Keratinocyte (primary cell): ENCODE results near the gene SERPIND1. TPM values are rescaled to one million over a fixed set of nuclear protein-coding genes. Genes with fewer than 3 reads are reported as not detected.
"Not testable (repeated sequence)": the region's sequence is repeated elsewhere in the genome, so short reads cannot be mapped to it uniquely, and the experiment has no call there.

Source experiments
- DNase-seq: peaks from one replicate; pipeline ENCODE4 v3.0.0-alpha.2; 2011; ENCODE audit warnings: low read depth, missing footprints, low spot score
- FAIRE-seq: peaks from 2 replicates; lab custom pipeline; 2011; peaks lifted over from hg19 to GRCh38; lab: Jason Lieb, UNC
- H2AFZ ChIP-seq: 2 replicates; pipeline ENCODE4 v1.6.0; 2012; ENCODE audit warnings: low read length, control low read depth, inconsistent platforms; ENCODE audit not compliant: control insufficient read depth
- H3K27ac ChIP-seq: 2 replicates; pipeline ENCODE4 v1.5.1; 2011; ENCODE audit warnings: low read length; ENCODE audit not compliant: control insufficient read depth, insufficient read depth
- H3K27me3 ChIP-seq: 3 replicates; pipeline ENCODE4 v1.6.0; 2011; ENCODE audit warnings: low read length; ENCODE audit not compliant: control insufficient read depth, insufficient read depth; ENCODE audit errors: extremely low read depth
- H3K36me3 ChIP-seq, 2 experiments: 2 replicates in 1 of 2; 3 replicates in 1 of 2; pipeline ENCODE4 v1.5.1; 2011; ENCODE audit warnings: low read length in 2 of 2, mild to moderate bottlenecking in 1 of 2; ENCODE audit not compliant: control insufficient read depth in 2 of 2, insufficient read depth in 2 of 2; ENCODE audit errors: extremely low read depth in 1 of 2
- H3K4me1 ChIP-seq: 3 replicates; pipeline ENCODE4 v1.5.1; 2011; ENCODE audit warnings: low read length; ENCODE audit not compliant: control insufficient read depth, insufficient read depth; ENCODE audit errors: extremely low read depth
- H3K4me2 ChIP-seq: 3 replicates; pipeline ENCODE4 v1.6.0; 2011; ENCODE audit warnings: low read depth, low read length; ENCODE audit not compliant: control insufficient read depth, insufficient read depth; ENCODE audit errors: extremely low read depth
- H3K4me3 ChIP-seq, 3 experiments: fragments of 200-600 bp in 1 of 3; sonication (generic) in 1 of 3; 2 replicates in 2 of 3; 3 replicates in 1 of 3; pipeline ENCODE4 v1.5.1; 2011 to 2016; ENCODE audit warnings: low read length in 3 of 3, mild to moderate bottlenecking in 3 of 3, control low read depth in 2 of 3, inconsistent platforms in 1 of 3, low read depth in 1 of 3, mixed read lengths in 1 of 3, mixed run types in 1 of 3, moderate library complexity in 1 of 3; ENCODE audit not compliant: control insufficient read depth in 2 of 3, insufficient read depth in 2 of 3; ENCODE audit errors: extremely low read depth in 1 of 3
- H3K79me2 ChIP-seq: 2 replicates; pipeline ENCODE4 v1.6.0; 2012; ENCODE audit warnings: low read length; ENCODE audit not compliant: control insufficient read depth, insufficient read depth
- H3K9ac ChIP-seq: 3 replicates; pipeline ENCODE4 v1.6.0; 2011; ENCODE audit warnings: low read length; ENCODE audit not compliant: control insufficient read depth, insufficient read depth; ENCODE audit errors: extremely low read depth
- H3K9me1 ChIP-seq: 3 replicates; pipeline ENCODE4 v1.6.0; 2011; ENCODE audit warnings: low read length; ENCODE audit not compliant: control insufficient read depth, insufficient read depth; ENCODE audit errors: extremely low read depth
- H3K9me3 ChIP-seq: 2 replicates; pipeline ENCODE4 v1.5.1; 2012; ENCODE audit warnings: low read depth, low read length; ENCODE audit not compliant: control insufficient read depth
- H4K20me1 ChIP-seq: 3 replicates; pipeline ENCODE4 v1.6.0; 2011; ENCODE audit warnings: low read length; ENCODE audit not compliant: control insufficient read depth, insufficient read depth; ENCODE audit errors: extremely low read depth
- CTCF ChIP-seq, 3 experiments: IDR thresholded peaks in 1 of 3; conservative IDR thresholded peaks in 1 of 3; optimal IDR thresholded peaks in 1 of 3; 2 replicates in 2 of 3; 3 replicates in 1 of 3; pipeline versions ENCODE3 to v1.5.1; 2011; ENCODE audit warnings: low read length in 3 of 3, mild to moderate bottlenecking in 3 of 3, moderate library complexity in 2 of 3, control low read depth in 1 of 3, inconsistent platforms in 1 of 3; ENCODE audit not compliant: insufficient read depth in 2 of 3; ENCODE audit errors: extremely low read depth in 1 of 3
- EZH2 ChIP-seq: IDR thresholded peaks from one replicate; pipeline ENCODE4 v1.6.1; 2012; ENCODE audit warnings: inconsistent platforms, mild to moderate bottlenecking, low read length, moderate library complexity
- dilution Hi-C: fragments of 300-500 bp; cut with MboI; formaldehyde crosslinking; loops from one replicate; pipeline ENCODE4 v1.7.0; 2020; ENCODE audit warnings: low sequenced_read_pairs; ENCODE audit not compliant: extremely low pct_ligation_motif_present
- polyA plus RNA-seq, 5 experiments: library from polyadenylated mRNA; depleted of rRNA in 3 of 5; stranded (reverse) in 3 of 5; stranded (forward) in 1 of 5; unstranded in 1 of 5; fragments of >200 nt; gene quantifications; 1 replicate in 1 of 5; 2 replicates in 3 of 5; 3 replicates in 1 of 5; pipeline versions ENCODE4 v1.2.1 to v1.2.3, GENCODE V29; 2011 to 2012; ENCODE audit warnings: missing spikeins in 2 of 5, low read depth in 1 of 5, low replicate concordance in 1 of 5

Gene SERPIND1
- polyA plus RNA-seq, 1 donor (not counting 4 experiments of a cell fraction or from before 2014, with no cell fraction given), result not detected

GRCh38 chr22:20825624-20826023 is 51.7 kb downstream of the SERPIND1 start:
- Histone ChIP-seq H3K4me3 (no peak overlapping the region), H3K4me1 (no peaks in the 10 kb centered on the region), H2AFZ (no peak overlapping the region), H3K4me2 (no peak overlapping the region), H3K9ac (no peak overlapping the region), H3K9me1 (no peaks in the 10 kb centered on the region), H4K20me1 (no peaks in the 10 kb centered on the region), H3K9me3 (no peaks in the 10 kb centered on the region), H3K27me3 (no peaks in the 10 kb centered on the region), H3K36me3 (peaks cover 0 to 2% of the 10 kb centered on the region in 2 experiments), H3K27ac (no peak overlapping the region), H3K79me2 (no peaks in the 10 kb centered on the region)
- DNase-seq (no peak), FAIRE-seq (no peak)
- dilution Hi-C loops, result no loop called here
- TF ChIP-seq EZH2 (no peak), CTCF (optimal IDR thresholded peaks at IDR 0.05 in 1 of 3, IDR thresholded peaks at IDR 0.05 in 1 of 3, conservative IDR thresholded peaks at IDR 0.05 in 1 of 3; ENCODE audit: extremely low read depth in 1 of 3, insufficient read depth in 2 of 3, low read length in 3 of 3) (no peak)

- DNase-seq, H3K4me2 ChIP-seq, H3K4me3 ChIP-seq, H3K27me3 ChIP-seq, dilution Hi-C loops, H4K20me1 ChIP-seq, H3K4me1 ChIP-seq, H3K79me2 ChIP-seq, FAIRE-seq, H3K27ac ChIP-seq, H3K9me1 ChIP-seq, H2AFZ ChIP-seq, H3K9me3 ChIP-seq, H3K9ac ChIP-seq, H3K36me3 ChIP-seq: not testable (repeated sequence)
Measured at GRCh38 chr22:20826373-20827152, 52.6 kb downstream of the SERPIND1 start.
